ENCODE data around the gene ACTG2. TPM values are rescaled to one million over a fixed set of nuclear protein-coding genes. Genes with fewer than 3 reads are reported as not detected.
"Not testable (repeated sequence)": the region's sequence is repeated elsewhere in the genome, so short reads cannot be mapped to it uniquely, and the experiment has no call there.

ACTG2 gene
- total RNA-seq, 2 donors from 2014 or later: 0.27 TPM; not detected in 1

DNA sequence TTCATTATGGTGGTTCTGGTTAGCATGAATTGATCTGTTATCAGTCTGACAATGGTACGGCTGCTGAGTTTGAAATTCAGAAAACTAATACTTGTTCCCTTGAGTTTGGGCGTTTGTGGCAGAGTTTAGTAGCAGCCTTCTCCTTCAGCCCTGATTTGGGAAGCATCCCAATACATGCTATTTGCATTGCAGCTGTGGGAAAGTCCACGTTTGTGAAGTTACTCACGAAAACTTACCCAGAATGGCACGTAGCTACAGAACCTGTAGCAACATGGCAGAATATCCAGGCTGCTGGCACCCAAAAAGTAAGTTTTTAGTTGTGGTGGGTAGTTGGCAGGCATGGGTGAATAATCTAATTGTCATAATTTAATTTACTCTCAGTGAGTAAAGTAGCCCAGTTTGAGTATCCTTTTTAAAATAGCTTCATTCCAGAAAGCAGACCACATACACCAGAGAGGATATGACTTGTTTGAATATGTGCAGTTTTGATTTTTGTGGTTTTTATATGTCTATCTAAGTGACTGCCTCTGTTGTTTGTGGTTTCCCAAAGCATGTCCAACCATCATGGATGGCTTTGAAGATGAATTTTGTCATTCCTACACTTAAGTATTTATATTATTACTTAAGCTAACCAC is 46.0 kb downstream of the ACTG2 start:
- Mint-ChIP-seq H3K27ac (peak overlapping the region; percentile 77 to 84), H3K36me3 (peaks cover 16 to 31% of the 10 kb centered on the region in 2 donors), H3K9me3 (no peaks in the 10 kb centered on the region)
- DNase-seq (ENCODE audit: low spot score in 2 of 2) (peak in 1 of 2 donors; percentile 11), ATAC-seq (peak; percentile 88 to 94)

DNA sequence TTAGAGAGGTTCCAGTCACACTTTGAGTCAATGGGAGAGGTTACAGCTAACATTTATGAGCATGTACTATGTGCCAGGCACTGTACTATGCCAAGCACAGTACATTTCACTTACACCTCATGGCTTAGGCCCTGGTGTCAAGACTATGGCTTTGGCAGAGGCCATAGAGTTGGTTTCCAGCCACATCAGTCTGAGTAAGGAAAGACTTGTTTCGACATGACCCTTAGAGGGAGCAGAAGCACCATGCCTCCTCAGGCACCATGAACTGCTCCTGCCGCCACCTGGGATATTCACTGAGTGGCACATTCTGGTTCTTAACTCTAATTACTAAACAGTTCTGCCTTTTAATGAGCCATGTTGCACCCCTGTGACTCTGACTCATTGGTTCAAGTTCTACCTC is 46.6 kb downstream of the ACTG2 start:
- peak; percentile 82 for ATAC-seq
- no peaks in the 10 kb centered on the region for H3K9me3 Mint-ChIP-seq
- peak in 1 of 2 donors; percentile 25 for DNase-seq (ENCODE audit: low spot score in 2 of 2)
- peak overlapping the region; percentile 77 to 84 for H3K27ac Mint-ChIP-seq
- H3K36me3 Mint-ChIP-seq: peaks cover 17 to 36% of the 10 kb centered on the region in 2 donors

DNA sequence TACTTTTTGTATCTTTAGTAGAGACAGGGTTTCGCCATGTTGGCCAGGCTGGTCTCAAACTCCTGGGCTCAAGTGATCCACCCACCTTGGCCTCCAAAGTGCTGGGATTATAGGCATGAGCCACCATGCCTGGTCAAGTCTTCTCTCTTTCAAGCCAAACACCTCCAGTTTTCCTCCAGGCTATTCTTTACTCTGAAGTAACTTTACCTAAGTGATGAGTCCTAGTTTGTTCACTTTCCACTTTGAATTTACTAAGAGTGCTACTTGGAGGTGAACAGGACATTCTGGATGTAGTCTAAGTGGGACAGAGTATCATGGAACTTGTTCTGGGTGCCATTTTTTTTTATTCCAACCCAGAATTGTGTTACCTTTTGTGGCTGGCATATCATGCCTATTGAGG is 47.3 kb downstream of the ACTG2 start:
- Mint-ChIP-seq H3K27ac (peak overlapping the region; percentile 84 to 88), H3K36me3 (peaks cover 24 to 42% of the 10 kb centered on the region in 2 donors)
- not testable (repeated sequence) for ATAC-seq; DNase-seq (ENCODE audit: low spot score in 2 of 2); H3K9me3 Mint-ChIP-seq

DNA sequence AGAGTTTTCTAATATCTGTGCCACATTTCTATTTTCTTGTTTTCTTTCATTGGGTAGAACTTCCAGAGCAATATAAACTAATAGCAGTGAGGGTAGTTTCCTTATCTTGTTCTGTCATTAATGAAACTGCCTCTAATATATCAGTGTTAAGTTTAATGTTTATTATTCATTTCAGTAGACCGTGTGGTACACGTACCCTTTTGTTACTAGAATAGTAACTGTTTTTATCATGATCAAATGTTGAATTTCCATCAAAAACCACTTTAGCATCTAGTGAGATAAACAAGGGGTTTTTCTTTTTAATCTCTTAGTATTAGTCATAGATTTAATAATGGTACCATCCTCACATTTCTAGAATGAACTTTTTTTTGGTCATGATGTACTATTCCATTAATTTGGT is 49.9 kb downstream of the ACTG2 start:
- DNase-seq (ENCODE audit: low spot score in 2 of 2) (no peak), ATAC-seq (no peak)
- H3K9me3 Mint-ChIP-seq: no peaks in the 10 kb centered on the region
- H3K36me3 Mint-ChIP-seq: peaks cover 23 to 33% of the 10 kb centered on the region in 2 donors
- no peak overlapping the region for H3K27ac Mint-ChIP-seq

DNA sequence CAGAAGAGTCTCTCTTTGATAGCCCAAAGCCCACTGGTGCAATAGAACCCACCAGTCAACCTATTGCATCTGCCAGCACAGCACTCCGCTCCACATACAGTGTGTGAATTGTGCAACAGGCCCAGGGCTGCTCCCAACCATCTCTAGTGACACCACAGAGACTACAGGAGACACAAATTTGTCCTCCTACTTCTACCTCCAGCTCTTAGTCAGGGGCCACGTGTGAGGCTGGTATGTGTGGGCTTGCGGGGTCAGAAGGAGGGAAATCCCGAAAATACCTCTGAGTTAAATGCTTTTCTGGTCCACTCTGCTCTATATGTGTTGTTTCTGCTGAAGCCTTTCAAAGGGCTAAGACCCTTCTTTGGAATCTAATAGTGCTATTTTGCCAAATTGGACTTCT is 51.9 kb downstream of the ACTG2 start:
- DNase-seq (ENCODE audit: low spot score in 2 of 2) (no peak), ATAC-seq (peak; percentile 88 to 97)

DNA sequence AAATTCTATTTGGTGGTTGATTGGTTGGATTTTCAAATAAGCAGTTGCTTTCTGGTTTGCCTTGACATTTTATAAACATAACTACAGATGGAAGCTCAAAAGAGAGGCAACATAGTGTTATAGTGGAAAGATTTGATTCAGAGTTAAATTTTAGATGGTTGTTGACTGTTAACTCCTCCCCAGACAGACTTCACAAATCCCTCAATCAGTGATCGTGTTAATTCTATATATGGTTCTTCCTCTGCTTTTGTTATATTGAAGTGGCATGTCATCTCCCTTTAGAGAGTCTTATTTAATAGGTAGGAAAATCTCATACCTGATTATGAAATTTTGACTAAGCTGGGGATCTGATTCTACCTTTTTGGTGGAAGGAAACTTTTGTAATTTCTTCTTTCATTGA is 53.4 kb downstream of the ACTG2 start:
- ATAC-seq: no peak
- Mint-ChIP-seq H3K9me3 (no peaks in the 10 kb centered on the region), H3K27ac (no peak overlapping the region), H3K36me3 (peaks cover 21 to 27% of the 10 kb centered on the region in 2 donors)
- DNase-seq (ENCODE audit: low spot score in 2 of 2): no peak

More for the DNA sequence above, 51.9 kb downstream of the ACTG2 start:
- Mint-ChIP-seq H3K36me3 (peaks cover 23 to 31% of the 10 kb centered on the region in 2 donors), H3K27ac (no peak overlapping the region), H3K9me3 (no peaks in the 10 kb centered on the region)

DNA sequence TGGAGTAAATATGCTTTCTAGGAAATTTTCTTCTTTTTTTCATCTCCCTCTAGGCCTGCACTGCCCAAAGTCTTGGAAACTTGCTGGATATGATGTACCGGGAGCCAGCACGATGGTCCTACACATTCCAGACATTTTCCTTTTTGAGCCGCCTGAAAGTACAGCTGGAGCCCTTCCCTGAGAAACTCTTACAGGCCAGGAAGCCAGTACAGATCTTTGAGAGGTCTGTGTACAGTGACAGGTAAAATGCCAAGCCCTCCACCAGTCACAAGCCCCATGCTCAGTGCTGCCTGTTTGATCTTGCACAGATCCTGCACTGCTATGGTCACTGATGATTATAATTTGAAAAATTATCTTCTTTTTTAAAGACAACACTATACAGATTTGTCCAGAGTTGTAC is 53.9 kb downstream of the ACTG2 start:
- DNase-seq (ENCODE audit: low spot score in 2 of 2) (no peak), ATAC-seq (no peak)
- H3K36me3 Mint-ChIP-seq: peaks cover 25 to 32% of the 10 kb centered on the region in 2 donors
- H3K27ac Mint-ChIP-seq: no peak overlapping the region
- no peaks in the 10 kb centered on the region for H3K9me3 Mint-ChIP-seq

DNA sequence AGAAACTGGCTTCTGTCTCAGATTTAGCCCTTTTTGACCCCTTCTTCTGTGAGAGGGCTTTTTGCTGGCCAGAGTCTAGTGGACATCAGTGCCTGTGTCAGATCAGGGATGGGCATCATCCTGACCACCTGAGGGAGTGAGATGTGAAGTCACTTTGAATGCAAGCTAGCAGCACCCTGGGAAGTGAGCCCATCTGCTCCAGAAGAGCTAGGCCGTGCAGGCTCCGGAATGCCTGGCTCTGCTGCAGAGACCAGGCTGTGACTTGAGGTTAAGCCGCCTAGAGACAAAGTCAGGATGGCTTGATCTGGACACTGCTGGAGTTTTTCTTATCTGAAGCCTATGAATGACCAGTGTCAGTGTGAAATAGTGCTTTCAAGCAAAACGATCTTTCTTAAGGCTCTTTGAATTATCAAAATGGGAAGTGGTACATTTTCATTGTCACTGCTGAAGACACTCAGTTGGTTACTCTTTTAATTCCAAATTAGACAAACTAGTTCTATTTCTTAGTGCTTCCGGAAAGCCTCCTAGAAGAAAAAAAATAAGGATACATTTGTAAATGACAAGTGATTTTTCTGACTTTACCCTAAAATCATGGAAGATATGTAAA is 54.7 kb downstream of the ACTG2 start:
- peaks cover 34 to 40% of the 10 kb centered on the region in 2 donors for H3K36me3 Mint-ChIP-seq
- ATAC-seq (no peak), DNase-seq (ENCODE audit: low spot score in 2 of 2) (no peak)
- H3K27ac Mint-ChIP-seq: peak overlapping the region in 1 of 2 donors; percentile 11
- H3K9me3 Mint-ChIP-seq: no peaks in the 10 kb centered on the region

DNA sequence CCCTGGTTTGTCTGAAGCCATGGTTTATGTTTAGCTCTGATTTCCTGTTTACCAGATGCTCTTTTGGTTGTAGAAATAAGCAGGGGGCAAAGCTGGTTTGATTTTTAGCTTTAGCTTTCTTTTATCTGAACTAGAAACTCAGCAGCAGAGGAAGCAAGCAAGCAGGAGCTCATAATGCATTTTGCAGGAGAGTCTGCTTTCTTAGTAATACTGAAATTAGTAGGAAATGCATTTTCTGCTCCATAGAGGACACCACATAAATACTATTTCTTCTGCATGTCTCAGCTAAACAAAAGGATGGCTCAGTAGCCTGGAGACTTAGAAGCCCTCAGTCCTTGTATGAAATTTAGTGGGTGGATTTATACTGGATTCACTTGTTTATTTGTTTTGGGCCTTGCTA is 57.0 kb downstream of the ACTG2 start:
- DNase-seq (ENCODE audit: low spot score in 2 of 2) (no peak), ATAC-seq (no peak)
- Mint-ChIP-seq H3K36me3 (peaks cover 35 to 41% of the 10 kb centered on the region in 2 donors), H3K9me3 (no peaks in the 10 kb centered on the region), H3K27ac (no peak overlapping the region)

DNA sequence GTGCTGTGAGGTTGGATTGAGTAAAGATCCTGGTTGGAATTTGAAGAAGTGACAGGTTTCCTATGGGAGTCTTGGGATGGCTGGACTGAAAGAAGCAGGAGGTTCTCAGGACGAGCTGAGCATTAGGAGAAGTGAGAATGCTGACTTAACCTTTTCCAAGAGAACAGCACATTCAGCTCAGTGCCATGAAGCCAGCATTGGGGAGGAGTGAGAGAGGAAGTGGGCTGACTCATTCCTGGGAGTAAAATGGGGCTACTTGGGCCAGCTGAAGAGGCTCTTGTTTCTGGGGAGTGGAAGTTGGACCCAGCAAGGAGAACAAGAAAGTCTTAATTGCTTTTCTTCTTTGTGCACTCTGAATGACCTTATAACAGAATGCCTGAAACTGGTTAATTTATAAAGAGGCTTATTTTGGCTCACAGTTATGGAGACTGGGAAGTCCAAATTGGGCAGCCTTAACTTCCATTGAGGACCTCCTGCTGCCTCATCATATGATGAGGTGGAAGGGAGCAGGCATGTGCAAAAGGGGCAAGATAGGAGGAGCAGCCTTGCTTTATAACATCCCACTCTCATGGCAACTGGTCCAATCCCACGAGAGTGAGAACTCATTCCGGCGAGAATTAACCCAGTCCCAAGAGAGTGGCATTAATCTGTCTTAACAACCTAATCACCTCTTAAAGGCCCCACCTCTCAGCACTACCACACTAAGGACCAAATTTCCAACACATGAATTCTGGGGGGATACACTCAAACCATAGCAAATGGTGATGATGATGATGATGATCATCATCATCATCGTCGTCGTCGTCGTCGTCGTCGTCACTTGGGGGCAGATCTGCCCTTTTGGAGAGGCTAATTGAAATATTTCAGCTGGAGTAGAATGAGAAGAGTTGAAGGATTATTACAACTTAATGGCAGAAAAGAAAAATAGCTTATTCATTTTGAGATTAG is 60.0 kb downstream of the ACTG2 start:
- peak overlapping the region; percentile 39 to 56 for H3K27ac Mint-ChIP-seq
- DNase-seq (ENCODE audit: low spot score in 2 of 2) (no peak), ATAC-seq (peak in 1 of 2 donors; percentile 45)

DNA sequence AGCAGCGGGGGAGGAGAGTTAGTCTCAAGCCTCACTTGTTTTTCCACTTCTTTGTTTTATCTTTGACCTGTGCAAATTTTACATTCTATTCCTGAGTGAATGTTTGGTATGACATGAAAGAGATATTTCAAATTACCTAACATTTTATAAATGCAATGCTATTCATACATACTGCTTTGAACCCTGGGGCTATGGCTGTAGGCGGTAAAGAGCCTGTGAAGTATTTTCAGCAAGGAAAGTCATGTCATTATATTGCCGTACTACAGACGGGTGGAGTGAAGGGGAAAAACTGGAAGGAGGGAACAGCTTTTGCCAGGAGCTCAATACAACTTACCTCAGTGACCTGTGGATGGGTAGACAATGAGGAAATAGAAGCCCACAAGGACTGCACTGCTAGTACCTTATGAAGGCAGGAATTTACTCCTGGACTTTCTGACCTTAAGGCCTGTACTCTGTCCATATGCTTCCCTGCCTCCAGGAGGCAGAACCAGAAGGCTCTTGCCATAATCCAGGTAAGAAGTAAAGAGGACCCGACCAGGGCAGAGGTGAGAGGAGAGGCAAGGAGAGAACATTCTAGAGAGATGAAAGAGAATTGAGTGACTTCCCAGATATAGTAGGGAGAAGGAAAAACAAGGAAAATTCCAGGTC is 63.5 kb downstream of the ACTG2 start:
- Mint-ChIP-seq H3K27ac (peak overlapping the region in 1 of 2 donors; percentile 65), H3K9me3 (no peaks in the 10 kb centered on the region), H3K36me3 (peaks cover 34 to 60% of the 10 kb centered on the region in 2 donors)
- DNase-seq (ENCODE audit: low spot score in 2 of 2): no peak
- no peak for ATAC-seq

More for the DNA sequence above, 60.0 kb downstream of the ACTG2 start:
- Mint-ChIP-seq H3K9me3 (no peaks in the 10 kb centered on the region), H3K36me3 (peaks cover 36 to 45% of the 10 kb centered on the region in 2 donors)

DNA sequence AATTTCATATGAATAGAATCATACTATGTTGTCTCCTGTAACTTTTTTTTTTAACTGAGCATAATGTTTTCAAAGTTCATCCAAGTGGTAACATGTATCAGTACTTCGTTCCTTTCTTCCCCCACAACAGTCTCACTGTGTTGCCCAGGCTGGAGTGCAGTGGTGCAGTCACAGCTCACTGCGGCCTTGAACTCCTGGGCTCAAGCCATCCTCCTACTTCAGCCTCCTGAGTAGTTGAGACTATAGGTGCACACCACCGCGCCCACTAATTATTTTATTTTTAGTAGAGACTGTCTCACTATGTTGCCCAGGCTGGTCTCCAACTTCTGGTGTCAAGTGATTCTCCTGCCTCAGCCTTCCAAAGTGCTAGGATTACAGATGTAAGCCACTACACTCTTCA is 68.5 kb downstream of the ACTG2 start:
- Mint-ChIP-seq H3K27ac (no peak overlapping the region), H3K36me3 (peaks cover 21 to 56% of the 10 kb centered on the region in 2 donors), H3K9me3 (peaks cover 6 to 7% of the 10 kb centered on the region in 2 donors)
- ATAC-seq (no peak), DNase-seq (ENCODE audit: low spot score in 2 of 2) (no peak)

DNA sequence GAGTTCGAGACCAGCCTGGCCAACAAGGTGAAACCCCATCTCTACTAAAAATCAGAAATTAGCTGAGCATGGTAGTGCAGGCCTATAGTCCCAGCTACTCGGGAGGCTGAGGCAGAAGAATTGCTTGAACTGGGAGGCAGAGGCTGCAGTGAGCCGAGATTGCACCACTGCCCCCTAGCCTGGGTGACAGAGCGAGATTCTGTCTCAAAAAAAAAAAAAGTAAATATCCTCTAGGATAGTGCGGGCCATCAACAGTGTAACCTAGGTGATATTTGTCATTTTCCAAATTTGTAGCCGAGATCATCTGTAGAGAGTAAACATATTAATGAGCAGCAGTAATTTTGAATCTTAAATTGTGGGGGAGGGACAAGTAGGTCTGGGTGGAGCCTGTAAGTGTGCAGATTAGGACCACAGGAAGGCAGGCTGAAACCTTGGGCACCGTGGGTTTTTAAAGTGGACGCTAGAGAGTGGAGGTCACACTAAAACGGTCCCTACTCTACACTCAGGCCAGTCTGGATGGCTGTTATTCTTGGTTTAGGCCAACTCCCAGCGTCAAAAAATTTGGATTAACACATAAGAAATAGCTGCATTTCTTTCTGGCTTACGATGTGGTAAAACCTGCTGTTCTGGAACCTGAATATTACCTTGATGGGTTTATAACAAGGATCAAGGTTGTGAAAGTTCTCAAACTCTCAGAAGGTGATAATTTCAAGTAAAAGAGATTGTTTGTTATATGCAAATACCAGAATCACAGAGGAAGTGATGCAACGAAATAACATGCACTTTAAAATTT is 69.2 kb downstream of the ACTG2 start:
- no peak for DNase-seq (ENCODE audit: low spot score in 2 of 2)
- Mint-ChIP-seq H3K9me3 (peaks cover 6 to 7% of the 10 kb centered on the region in 2 donors), H3K27ac (peak overlapping the region in 1 of 2 donors; percentile 27), H3K36me3 (peaks cover 15 to 49% of the 10 kb centered on the region in 2 donors)
- ATAC-seq: no peak

DNA sequence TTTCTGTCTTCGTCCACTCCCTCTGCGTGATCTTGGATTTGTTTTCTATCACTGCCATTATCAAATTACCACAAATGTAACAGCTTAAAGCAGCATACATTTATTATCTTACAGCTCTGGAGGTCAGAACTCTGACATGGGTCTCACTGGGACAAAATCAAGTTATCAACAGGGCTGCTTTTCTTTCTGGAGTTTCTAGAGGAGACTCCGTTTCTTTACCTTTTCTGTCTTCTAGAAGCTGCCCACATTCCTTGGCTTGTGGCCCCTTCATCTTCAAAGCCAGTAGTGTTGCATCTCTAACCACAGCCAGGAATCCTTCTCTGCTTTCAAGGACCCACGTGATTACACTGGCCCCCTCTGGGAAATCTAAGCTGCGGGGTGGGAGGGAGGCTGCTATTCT is 70.0 kb downstream of the ACTG2 start:
- no peak for ATAC-seq
- H3K27ac Mint-ChIP-seq: peak overlapping the region in 1 of 2 donors; percentile 76
- peaks cover 6 to 7% of the 10 kb centered on the region in 2 donors for H3K9me3 Mint-ChIP-seq

DNA sequence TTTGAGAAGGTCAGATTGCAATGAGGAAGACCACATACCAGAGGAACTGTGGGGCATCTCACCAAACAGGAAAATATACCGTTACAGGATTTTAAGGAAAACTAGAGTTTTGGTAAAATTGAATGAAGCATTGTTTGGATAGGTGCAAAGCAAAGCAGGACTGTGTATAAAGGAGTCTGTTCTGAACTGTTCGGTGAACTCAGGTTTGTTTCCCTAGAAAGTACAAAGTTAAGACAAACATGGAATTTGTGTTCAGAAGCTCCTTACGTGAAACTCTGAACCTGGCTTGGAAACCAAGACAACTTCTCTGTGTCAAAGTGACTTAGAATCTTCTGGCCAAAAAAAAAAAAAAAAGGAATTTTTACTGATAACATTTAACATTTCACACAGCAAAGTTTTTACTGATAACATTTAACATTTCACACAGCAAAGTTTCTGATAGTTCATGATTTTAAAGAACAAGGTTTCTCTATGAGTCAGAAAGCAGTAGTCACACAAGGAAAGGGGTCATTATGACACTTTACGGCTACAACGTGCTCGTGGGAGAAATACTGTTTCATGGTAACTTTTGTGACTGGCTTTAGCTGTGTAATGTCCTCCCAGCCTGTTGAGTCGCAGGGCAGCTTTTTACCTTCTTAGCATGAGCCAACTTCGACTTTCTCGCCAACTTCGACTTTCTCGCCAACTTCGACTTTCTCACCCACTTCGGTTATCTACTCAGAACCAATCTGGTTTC is 70.7 kb downstream of the ACTG2 start:
- peak; percentile 95 to 97 for ATAC-seq

More for the DNA sequence above, 70.0 kb downstream of the ACTG2 start:
- DNase-seq (ENCODE audit: low spot score in 2 of 2): no peak
- peaks cover 15 to 45% of the 10 kb centered on the region in 2 donors for H3K36me3 Mint-ChIP-seq

More for the DNA sequence above, 70.7 kb downstream of the ACTG2 start:
- peak in 1 of 2 donors; percentile 57 for DNase-seq (ENCODE audit: low spot score in 2 of 2)
- H3K36me3 Mint-ChIP-seq: peaks cover 15 to 37% of the 10 kb centered on the region in 2 donors
- peaks cover 6 to 7% of the 10 kb centered on the region in 2 donors for H3K9me3 Mint-ChIP-seq
- peak overlapping the region; percentile 56 to 76 for H3K27ac Mint-ChIP-seq
